Urinary bladder (tissue), 4 donors: ENCODE data around the gene CCDC70. TPM values are rescaled to one million over a fixed set of nuclear protein-coding genes. Genes with fewer than 3 reads are reported as not detected.

Source experiments
- DNase-seq: peaks from one replicate; pipeline ENCODE4 v3.0.0-alpha.2; 2015; ENCODE audit errors: extremely low spot score
- H3K27ac ChIP-seq: one replicate; pipeline ENCODE4 v1.5.1; 2013; ENCODE audit warnings: low read depth, mild to moderate bottlenecking, moderate library complexity
- H3K36me3 ChIP-seq: one replicate; pipeline ENCODE4 v1.6.1; 2013; ENCODE audit warnings: mild to moderate bottlenecking, moderate library complexity; ENCODE audit not compliant: insufficient read depth
- H3K4me1 ChIP-seq: one replicate; pipeline ENCODE4 v1.6.1; 2013; ENCODE audit warnings: mild to moderate bottlenecking, moderate library complexity; ENCODE audit not compliant: insufficient read depth
- H3K4me3 ChIP-seq: one replicate; pipeline ENCODE4 v1.5.1; 2013; ENCODE audit warnings: low read depth, low read length
- WGBS: extraction: QIAGEN DNeasy Blood & Tissue Kit; methylation state at CpG from one replicate; pipeline ENCODE4 v1.1.7; 2013; 5-methylcytosine and 5-hydroxymethylcytosine counted together
- polyA plus RNA-seq: library from polyadenylated mRNA; stranded (reverse); fragments of 200-250 nt; gene quantifications from one replicate; pipeline ENCODE4 v1.2.3, GENCODE V29; 2013
- total RNA-seq: library from RNA; depleted of rRNA; stranded (reverse); fragments of >200 nt; gene quantifications from one replicate; pipeline ENCODE4 v1.2.3, GENCODE V29; 2014
- donor health status: healthy with polysubstance abuse.
- donor health status: healthy.

The CCDC70 gene
- not detected for total RNA-seq
- not detected for polyA plus RNA-seq

DNA sequence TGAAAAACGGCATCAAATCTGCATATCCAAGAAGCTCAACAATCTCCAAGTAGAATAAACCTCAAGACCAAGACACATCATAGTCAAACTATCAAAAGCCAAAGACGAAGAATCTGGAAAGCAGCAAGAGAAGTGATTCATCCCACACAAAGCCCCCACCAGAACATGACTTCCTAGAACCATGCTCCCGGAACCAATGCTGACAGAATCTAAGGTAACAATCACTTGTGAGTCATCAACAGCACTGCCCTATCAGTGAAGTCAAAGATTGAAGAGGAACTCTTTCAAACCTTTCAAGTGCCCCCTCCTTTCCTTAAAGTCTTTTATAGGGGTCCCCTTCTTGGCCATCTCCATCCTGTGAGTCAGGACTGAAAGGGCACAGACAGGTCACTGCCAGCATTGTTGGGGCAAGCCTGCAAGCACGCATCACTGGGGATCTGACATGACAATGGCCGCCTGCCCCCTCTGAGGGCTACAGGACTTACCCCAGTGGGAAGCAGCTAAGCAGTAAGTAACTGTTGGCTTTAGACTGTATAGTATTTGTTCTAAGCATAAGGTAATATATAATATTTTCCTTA is at the start of gene CCDC70:
TSS of gene CCDC70 (plus strand) at position 247 of the 578 bp plus-strand sequence. CDS start 3,443 bp downstream, outside the sequence.
- Histone ChIP-seq H3K4me1 (no peaks in the 10 kb centered on the region), H3K27ac (no peak within 1 kb of the TSS), H3K36me3 (no peaks in the 10 kb centered on the region), H3K4me3 (no peak within 1 kb of the TSS)
- no peak for DNase-seq
- 80% methylated on average over 5 of the region's 5 CpGs for WGBS

DNA sequence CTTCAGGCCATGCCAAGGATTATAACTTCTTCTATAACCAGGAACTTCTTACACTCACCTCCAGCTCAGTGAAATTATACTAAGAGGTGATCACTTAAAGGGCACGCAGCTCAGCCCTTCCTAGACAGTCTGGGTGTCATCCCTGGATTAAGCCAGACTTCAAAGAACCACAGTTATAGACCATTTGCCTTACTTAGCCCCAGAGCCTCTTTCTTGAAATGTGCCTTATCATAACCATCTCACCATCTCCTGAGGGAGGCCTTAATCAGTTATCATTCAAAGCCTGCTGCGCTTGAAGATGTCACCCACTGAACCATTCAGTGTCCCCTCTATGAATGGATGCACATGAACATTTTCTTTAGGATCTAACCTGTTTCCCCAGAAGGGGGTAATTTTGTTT is 47.7 kb upstream of the CCDC70 start:
- DNase-seq, result no peak
- WGBS, result 93% methylated on average over 2 of the region's 2 CpGs
- H3K36me3 ChIP-seq, result no peaks in the 10 kb centered on the region
- H3K4me3 ChIP-seq, result no peak overlapping the region
- H3K4me1 ChIP-seq, result no peaks in the 10 kb centered on the region
- H3K27ac ChIP-seq, result no peak overlapping the region

DNA sequence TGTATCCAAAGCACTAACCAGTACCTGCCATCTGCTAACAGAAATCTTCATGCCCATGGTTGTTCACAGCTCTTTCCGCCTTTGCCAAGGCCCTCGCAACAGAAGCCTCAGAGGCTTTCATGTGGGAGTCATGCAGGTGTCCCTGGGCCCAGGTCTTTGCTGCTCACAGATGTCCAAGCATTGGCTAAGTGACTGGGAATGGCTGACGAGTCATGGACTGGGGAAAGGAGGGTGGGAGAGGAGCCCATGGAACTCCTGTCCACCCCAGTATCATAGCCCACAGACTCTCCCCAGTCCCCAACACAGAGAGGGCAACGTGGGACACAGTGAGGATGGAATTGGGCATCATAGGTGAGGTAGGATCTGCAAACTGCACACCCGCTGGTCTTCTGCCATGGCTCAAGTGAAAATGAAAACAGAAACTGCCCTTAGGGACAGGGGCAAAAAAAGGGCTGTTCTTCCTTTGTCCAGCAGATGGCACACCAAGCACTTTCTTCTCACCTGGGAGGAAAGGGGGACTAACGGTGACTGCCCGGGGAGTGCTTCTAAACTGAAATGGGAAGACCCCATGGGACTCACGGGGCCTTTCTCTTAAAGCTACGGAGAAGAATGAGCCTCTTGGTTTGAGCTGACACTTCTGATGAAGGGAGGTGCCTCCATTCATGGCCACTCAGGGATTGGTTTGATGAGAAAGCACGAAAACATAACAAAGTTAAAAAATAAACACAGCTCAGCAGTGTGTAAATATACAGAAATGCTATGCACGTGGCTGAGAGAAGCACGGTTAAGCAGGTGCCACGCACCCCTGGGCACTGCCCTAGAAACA is 46.7 kb upstream of the CCDC70 start:
- Histone ChIP-seq H3K4me1 (no peaks in the 10 kb centered on the region), H3K36me3 (no peaks in the 10 kb centered on the region), H3K4me3 (no peak overlapping the region), H3K27ac (no peak overlapping the region)
- no peak for DNase-seq
- WGBS, result 25% methylated on average over 13 of the region's 13 CpGs

DNA sequence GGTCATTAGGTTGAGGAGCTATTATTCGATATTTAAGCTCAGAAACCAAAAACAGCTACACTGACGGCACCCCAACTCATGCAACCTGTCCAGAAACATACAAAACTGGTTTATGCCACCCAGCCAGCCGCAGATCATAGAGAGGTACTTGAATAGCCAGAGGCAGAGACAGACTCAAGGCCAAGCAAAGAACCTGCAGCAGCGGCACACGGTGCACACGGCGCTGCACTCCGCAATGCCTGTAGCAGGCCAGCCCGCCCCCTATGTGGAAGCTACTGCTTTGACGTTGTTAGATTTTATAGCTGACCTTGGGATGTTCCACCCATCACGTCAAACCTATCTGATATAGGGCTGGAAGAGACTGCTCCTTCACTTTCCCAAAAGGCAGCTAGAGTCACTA is 45.9 kb upstream of the CCDC70 start:
- Histone ChIP-seq H3K4me1 (no peaks in the 10 kb centered on the region), H3K27ac (no peak overlapping the region), H3K4me3 (no peak overlapping the region), H3K36me3 (no peaks in the 10 kb centered on the region)
- WGBS, result 67% methylated on average over 11 of the region's 11 CpGs
- DNase-seq, result no peak

DNA sequence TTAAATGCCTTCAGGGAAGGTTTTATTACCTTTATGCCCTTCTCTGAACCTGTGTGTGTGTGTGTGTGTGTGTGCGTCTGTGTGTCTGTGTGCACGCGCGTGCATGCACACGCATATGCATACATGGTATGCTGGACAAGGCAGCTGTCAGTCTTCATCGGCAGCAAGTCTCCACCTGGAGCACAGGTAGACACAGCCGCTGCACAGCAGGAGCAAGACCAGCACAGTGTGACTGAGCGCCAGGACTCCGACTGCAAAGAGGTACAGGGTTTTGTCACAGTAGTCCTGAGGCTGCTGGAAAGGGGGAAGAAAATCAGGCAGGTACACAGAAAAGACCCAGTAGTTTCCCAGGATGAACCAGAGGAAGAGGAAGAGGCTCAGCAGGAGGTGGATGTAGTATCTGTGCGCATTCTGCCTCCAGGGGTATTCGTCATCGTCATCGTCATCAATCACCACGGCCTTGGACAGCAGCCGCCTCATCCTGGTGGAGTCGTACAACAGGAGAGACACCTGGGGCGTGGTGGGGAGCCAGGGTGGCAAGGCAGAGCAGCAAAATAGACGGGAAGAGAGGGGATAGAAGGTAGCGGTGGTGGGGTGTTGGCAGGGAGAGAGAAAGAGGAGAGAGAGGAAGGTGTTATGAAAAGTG is 45.0 kb upstream of the CCDC70 start:
- Histone ChIP-seq H3K36me3 (no peaks in the 10 kb centered on the region), H3K4me1 (no peaks in the 10 kb centered on the region), H3K27ac (no peak overlapping the region), H3K4me3 (no peak overlapping the region)
- 84% methylated on average over 19 of the region's 19 CpGs for WGBS
- DNase-seq, result no peak

DNA sequence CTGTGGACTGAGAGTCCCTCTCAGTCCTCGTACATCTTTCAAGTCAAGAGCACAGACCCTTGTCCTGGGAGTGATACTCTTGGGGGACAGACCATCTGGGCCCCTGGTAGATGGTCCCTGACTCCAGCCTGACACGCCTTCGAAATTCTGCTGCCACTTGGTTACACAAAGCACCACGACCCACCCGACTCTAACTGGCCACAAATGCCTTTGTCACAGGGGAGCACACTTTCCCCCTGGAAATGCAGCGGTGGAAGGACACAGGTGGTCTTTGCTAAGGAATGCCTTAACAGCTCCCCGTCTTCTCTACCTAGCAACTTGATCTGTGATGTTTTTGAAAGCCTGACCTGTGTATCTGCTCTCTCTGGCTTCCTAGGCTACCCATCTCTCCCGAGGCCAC is 44.1 kb upstream of the CCDC70 start:
- Histone ChIP-seq H3K36me3 (no peaks in the 10 kb centered on the region), H3K4me3 (no peak overlapping the region), H3K27ac (no peak overlapping the region), H3K4me1 (no peaks in the 10 kb centered on the region)
- no peak for DNase-seq
- 87% methylated on average over 8 of the region's 8 CpGs for WGBS

DNA sequence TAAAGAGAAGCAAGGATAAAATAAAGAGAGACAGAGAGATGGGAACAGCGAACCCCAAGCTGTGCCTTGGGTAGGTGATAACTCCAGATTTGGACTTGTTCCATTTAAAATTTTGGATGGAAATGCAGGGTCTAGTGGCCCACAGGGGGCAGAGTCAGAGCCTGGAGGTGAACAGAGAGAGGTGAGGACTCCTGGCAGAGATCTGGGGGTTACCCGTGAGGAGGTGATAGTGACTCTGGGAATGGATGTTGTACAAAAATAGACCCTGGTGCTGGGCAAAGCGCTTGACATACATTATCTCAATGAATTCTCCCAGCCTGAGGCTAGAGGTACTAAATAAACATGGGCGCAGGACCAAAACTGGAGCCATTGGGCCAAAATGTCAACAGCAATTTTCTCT is 43.5 kb upstream of the CCDC70 start:
- WGBS, result 78% methylated on average over 4 of the region's 4 CpGs
- no peak overlapping the region for H3K27ac ChIP-seq
- no peak for DNase-seq
- no peaks in the 10 kb centered on the region for H3K36me3 ChIP-seq
- H3K4me1 ChIP-seq, result no peaks in the 10 kb centered on the region
- H3K4me3 ChIP-seq, result no peak overlapping the region

DNA sequence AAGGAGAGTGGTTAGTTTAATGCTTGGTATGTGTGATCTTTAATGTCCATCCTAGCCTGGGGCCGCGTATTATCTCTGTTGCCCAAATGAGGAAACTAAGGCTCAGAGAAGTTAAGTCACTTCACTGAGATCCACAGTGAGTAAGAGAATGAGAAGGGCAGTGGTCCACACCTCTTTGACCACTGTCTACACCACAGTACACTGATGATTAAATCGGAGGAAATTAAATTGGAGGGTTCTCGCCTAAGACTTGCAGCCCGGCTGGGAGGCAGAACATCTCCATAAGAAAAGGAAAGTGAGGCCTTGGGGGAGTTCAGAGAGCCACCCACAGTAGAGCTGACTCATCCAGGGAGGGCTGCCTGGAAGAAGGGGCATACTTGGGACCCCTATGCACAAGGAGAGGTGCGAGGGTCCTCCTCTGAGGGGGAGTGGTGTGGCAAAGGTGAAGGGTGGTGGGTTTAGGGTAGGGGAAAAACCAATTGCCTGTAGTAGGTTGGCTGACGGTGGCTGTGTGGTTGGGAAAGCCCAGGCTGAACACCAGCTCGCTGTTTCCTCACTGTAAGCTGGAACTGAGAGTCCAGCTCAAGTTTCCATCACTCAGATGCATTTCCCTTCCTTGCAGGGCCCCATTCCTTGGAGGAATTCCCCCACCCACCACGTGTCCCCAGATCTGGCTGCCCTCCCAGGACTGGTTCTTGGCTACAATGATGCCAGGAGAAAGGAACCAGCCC is 42.8 kb upstream of the CCDC70 start:
- 75% methylated on average over 9 of the region's 9 CpGs for WGBS
- Histone ChIP-seq H3K36me3 (no peaks in the 10 kb centered on the region), H3K27ac (no peak overlapping the region), H3K4me3 (no peak overlapping the region), H3K4me1 (no peaks in the 10 kb centered on the region)
- DNase-seq, result no peak

DNA sequence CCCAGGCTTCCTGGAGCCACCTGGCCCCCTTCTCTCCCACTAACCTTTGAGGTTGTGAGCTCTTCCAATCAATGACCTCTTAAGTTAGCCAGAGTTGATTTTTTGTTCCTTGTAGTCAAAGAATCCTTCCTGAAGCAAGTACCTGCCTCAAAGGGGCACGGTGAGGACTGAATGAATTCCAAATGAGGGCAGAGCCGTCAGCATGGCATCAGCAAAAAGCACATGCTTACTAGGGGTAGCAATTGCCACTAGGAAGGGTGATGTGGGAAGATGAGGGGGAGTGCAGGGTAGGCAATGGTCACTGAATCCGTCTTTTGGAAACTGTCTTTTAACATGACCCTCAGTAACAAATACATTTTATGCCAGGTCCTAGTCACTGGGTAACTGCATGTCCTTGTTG is 42.2 kb upstream of the CCDC70 start:
- H3K4me3 ChIP-seq, result no peak overlapping the region
- no peak for DNase-seq
- no peaks in the 10 kb centered on the region for H3K4me1 ChIP-seq
- no peak overlapping the region for H3K27ac ChIP-seq
- 89% methylated on average over 3 of the region's 3 CpGs for WGBS
- no peaks in the 10 kb centered on the region for H3K36me3 ChIP-seq

DNA sequence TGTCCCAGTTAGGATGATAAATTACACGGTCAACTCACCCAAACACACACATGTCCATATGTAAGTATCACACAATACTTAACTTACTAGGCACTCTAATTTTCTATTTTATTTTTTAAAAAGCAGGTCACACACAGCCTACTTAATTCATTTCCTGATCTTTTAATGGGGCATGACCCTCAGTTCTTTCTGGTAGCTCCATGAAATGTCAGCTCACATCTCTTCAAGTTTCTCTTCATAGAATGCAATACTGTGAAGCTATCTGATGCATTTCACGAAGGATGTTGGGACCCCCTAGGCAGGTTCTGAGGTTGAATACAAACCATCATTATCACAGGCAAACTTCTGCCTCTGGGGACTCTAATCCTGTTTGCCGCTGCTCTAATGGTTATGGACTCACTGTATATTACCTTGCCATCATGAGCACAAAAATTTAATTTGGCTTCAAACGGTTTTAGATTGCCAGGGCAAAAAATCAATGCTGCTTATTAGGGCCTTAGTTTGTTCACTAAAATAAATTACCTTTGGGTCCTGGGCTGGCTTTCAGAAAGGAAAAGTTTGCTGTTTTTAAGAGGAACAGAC is 41.7 kb upstream of the CCDC70 start:
- no peak overlapping the region for H3K4me3 ChIP-seq
- H3K4me1 ChIP-seq, result no peaks in the 10 kb centered on the region
- no peak overlapping the region for H3K27ac ChIP-seq
- DNase-seq, result no peak
- 83% methylated on average over 4 of the region's 4 CpGs for whole genome bisulfite sequencing
- no peaks in the 10 kb centered on the region for H3K36me3 ChIP-seq

DNA sequence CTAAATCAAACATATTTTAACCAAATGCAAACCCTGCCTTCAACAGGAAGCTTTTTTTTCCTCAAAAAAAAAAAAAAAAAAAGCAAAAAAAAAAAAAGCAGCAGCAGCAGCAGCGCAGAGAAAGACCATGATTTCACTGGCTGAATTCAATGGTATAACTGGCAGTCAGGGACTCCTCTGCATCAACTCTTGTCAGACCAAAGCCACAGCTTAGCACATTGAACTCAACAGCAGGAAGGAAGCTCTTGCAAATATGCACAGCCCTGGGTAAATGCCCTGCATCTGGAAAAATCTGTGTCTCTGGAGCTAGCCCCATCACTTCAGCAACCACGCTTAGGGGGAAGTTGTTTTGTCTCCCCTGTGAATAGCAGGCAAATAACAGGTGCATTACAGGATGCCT is 40.2 kb upstream of the CCDC70 start:
- Histone ChIP-seq H3K36me3 (no peaks in the 10 kb centered on the region), H3K4me3 (no peak overlapping the region), H3K27ac (no peak overlapping the region), H3K4me1 (no peaks in the 10 kb centered on the region)
- 57% methylated on average over 2 of the region's 2 CpGs for WGBS
- DNase-seq, result no peak

DNA sequence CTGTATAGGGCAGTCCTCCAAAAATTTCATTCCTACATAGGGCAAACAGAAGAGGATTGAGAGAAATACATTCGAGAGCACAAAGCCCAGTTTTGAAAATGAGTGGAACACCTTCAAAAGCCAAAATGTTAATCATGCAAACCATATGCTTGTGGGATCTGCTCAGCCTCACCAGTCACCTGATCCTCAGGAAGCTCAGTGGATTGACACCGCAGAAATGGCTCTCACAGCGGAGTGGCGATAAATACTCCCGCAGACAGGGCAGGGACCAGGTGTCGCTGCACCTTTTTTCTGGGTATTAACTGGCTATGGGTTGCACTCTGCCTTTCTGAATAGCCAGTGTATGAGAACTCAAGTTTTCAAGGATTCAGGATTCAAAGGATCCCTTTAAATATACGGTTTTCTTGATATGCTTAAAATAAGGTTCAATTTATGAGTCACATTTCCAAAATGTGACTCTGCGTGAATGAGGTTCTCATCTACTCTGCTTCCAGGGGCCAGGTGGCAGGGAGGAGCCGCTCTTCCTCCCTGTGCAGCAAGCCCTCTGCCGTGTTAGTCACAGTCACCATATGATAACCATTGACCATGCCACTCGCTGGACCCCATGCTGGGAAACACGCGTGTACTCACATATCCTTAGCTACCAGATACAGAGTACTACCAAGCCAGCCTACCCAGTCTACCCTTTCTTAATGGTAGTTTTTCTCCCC is 39.5 kb upstream of the CCDC70 start:
- H3K27ac ChIP-seq, result no peak overlapping the region
- 83% methylated on average over 13 of the region's 13 CpGs for WGBS
- H3K4me1 ChIP-seq, result no peaks in the 10 kb centered on the region
- H3K4me3 ChIP-seq, result no peak overlapping the region
- no peak for DNase-seq
- no peaks in the 10 kb centered on the region for H3K36me3 ChIP-seq

DNA sequence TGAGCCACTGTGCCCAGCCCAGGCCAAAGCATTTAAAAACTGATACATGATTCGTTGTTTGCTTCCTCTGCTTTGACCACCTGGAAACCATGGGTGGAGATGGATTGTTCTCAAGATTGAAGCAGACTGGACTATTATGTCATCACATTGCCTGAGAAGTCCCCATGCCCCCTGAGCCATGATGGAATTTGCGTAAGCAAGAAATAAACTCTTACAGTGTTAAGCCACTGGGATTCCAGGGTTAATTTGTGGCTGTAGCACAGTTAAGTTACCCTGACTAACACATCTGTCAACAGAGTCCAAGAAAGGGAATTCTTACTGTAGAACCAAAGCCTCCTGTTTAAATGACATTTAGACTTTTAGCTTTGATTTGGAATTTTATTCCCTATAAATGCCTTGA is 38.4 kb upstream of the CCDC70 start:
- no peak overlapping the region for H3K4me3 ChIP-seq
- no peak for DNase-seq
- 67% methylated on average over 2 of the region's 2 CpGs for WGBS
- H3K36me3 ChIP-seq, result no peaks in the 10 kb centered on the region
- H3K27ac ChIP-seq, result no peak overlapping the region
- no peaks in the 10 kb centered on the region for H3K4me1 ChIP-seq
